Thymus (tissue), 11 donors: ENCODE results near the gene ASB18. TPM values are rescaled to one million over a fixed set of nuclear protein-coding genes. Genes with fewer than 3 reads are reported as not detected.

Experiments used
- DNase-seq, 9 donors: peaks; one replicate each; pipeline ENCODE4 v3.0.0-alpha.2; 2013; ENCODE audit warnings: low spot score in 9 of 9, low read depth in 6 of 9, missing footprints in 1 of 9
- H3K27ac ChIP-seq, 2 donors: one replicate each; pipeline ENCODE4 v1.5.1; 2013; ENCODE audit warnings: control low read depth in 1 of 2, low read depth in 1 of 2, low read length in 1 of 2, mild to moderate bottlenecking in 1 of 2, moderate library complexity in 1 of 2
- H3K27me3 ChIP-seq, 2 donors: one replicate each; pipeline ENCODE4 v1.5.1; 2013; ENCODE audit warnings: low read length in 1 of 2; ENCODE audit not compliant: control insufficient read depth in 2 of 2, insufficient read depth in 1 of 2
- H3K36me3 ChIP-seq, 2 donors: one replicate each; pipeline ENCODE4 v1.5.1; 2013; ENCODE audit warnings: low read length in 1 of 2, mild to moderate bottlenecking in 1 of 2, moderate library complexity in 1 of 2; ENCODE audit not compliant: control insufficient read depth in 2 of 2, insufficient read depth in 2 of 2
- H3K4me1 ChIP-seq, 2 donors: one replicate each; pipeline ENCODE4 v1.5.1; 2013; ENCODE audit warnings: low read length in 2 of 2; ENCODE audit not compliant: control insufficient read depth in 2 of 2, insufficient read depth in 2 of 2
- H3K4me3 ChIP-seq, 2 donors: one replicate each; pipeline ENCODE4 v1.5.1; 2013; ENCODE audit warnings: low read length in 2 of 2, control low read depth in 1 of 2, mild to moderate bottlenecking in 1 of 2
- H3K9me3 ChIP-seq, 2 donors: one replicate each; pipeline ENCODE4 v1.5.1; 2013; ENCODE audit warnings: low read length in 1 of 2, mild to moderate bottlenecking in 1 of 2; ENCODE audit not compliant: control insufficient read depth in 2 of 2, insufficient read depth in 1 of 2
- WGBS: extraction: QIAGEN DNeasy Blood & Tissue Kit; methylation state at CpG from one replicate; pipeline ENCODE4 v1.1.7; 2013; 5-methylcytosine and 5-hydroxymethylcytosine counted together
- polyA plus RNA-seq: library from polyadenylated mRNA; stranded (reverse); fragments of 200-250 nt; gene quantifications from one replicate; pipeline ENCODE4 v1.2.3, GENCODE V29; 2013
- total RNA-seq: library from RNA; stranded (reverse); fragments of 120-200 nt; gene quantifications from one replicate; pipeline ENCODE4 v1.2.4, GENCODE V29; 2013
- donor health status: healthy.

The ASB18 gene
- total and polyA plus RNA-seq, 2 donors = under 0.01 TPM; not detected in 1

DNA sequence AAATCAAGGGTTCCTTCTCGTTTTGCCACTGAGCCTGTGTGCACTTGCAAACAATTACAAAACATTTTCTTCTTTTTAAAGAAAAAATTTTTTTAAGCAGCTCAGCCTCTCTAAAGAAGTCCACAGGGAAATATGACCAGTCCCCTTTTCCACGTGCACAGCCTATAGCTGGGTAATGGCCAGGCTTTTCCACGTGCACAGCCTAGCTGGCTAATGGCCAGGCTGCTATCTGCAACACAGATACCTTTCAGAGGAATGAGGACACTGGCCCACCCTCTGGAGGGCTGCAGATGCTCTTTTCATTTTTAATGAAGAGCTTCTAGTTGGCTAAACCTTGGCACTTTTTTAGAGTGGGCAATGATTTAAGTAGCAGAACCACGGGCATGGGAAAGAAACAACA, 46.3 kb downstream of the ASB18 start:
- H3K27me3 ChIP-seq = peaks cover 5% of the 10 kb centered on the region in 2 donors
- no peak overlapping the region for H3K27ac ChIP-seq
- H3K4me3 ChIP-seq = no peak overlapping the region
- H3K9me3 ChIP-seq = no peaks in the 10 kb centered on the region
- DNase-seq = no peak
- WGBS = 74% methylated on average over 4 of the region's 4 CpGs
- H3K4me1 ChIP-seq = no peaks in the 10 kb centered on the region
- no peaks in the 10 kb centered on the region for H3K36me3 ChIP-seq

DNA sequence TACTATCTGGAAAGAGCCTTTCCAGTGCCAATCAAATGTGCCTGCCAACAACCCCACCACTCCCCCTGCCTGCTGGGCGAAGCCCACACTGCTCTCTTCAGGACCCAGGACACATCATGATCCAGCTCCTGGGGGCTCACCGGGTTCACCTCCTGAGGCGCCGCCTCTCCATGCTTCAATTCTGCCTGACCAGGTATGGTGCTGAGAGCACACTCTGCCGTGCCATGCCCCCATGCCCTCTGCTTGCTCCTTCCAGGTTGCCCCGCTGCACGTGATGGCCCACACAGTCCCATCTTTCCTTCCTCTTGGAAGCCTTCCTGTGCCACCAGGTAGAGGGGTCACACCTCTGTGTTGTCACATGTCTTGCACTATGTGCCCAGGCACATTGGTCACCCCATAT, 47.5 kb downstream of the ASB18 start:
- 96% methylated on average over 7 of the region's 7 CpGs for WGBS
- Histone ChIP-seq H3K27me3 (peaks cover 5% of the 10 kb centered on the region in 2 donors), H3K9me3 (no peaks in the 10 kb centered on the region), H3K36me3 (no peaks in the 10 kb centered on the region), H3K4me1 (no peaks in the 10 kb centered on the region), H3K27ac (no peak overlapping the region), H3K4me3 (no peak overlapping the region)
- DNase-seq = no peak

DNA sequence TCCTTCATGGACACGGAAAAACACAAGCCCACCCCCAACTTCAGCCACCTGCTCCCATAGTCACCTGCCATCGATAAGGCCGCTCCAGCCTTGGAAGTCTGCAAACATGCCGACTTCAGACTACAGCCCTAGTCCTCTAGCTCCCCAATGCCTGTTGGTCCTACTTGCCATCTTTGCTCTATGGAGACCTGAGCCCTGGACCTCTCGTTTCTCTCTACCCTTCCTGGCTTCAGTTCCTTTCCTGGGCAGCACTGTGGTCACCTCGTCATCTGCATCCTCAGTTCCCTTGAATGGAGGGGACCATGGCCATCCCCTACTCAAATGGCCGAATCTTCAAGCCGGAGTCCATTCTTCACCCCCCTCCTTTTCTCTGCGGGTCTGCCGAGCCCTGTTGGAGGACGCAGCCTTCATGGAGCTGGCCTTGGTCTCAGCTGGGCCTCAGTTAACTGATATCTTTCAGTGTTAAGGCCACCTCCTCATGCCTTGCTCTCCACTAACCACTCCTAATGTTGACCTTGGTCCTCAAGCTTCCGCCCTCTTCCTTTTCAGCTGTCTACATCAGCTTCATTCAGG, 48.4 kb downstream of the ASB18 start:
- 94% methylated on average over 12 of the region's 12 CpGs for WGBS
- H3K36me3 ChIP-seq = no peaks in the 10 kb centered on the region
- no peaks in the 10 kb centered on the region for H3K4me1 ChIP-seq
- no peak for DNase-seq
- no peak overlapping the region for H3K27ac ChIP-seq
- H3K9me3 ChIP-seq = no peaks in the 10 kb centered on the region
- peaks cover 5 to 9% of the 10 kb centered on the region in 2 donors for H3K27me3 ChIP-seq
- H3K4me3 ChIP-seq = no peak overlapping the region

GRCh38 chr2:236215196-236215595, 49.0 kb downstream of the ASB18 start:
- no peaks in the 10 kb centered on the region for H3K9me3 ChIP-seq
- WGBS = 81% methylated on average over 6 of the region's 6 CpGs
- no peak overlapping the region for H3K27ac ChIP-seq
- no peaks in the 10 kb centered on the region for H3K36me3 ChIP-seq
- no peak overlapping the region for H3K4me3 ChIP-seq
- no peak for DNase-seq
- no peaks in the 10 kb centered on the region for H3K4me1 ChIP-seq
- H3K27me3 ChIP-seq = peaks cover 5 to 9% of the 10 kb centered on the region in 2 donors

DNA sequence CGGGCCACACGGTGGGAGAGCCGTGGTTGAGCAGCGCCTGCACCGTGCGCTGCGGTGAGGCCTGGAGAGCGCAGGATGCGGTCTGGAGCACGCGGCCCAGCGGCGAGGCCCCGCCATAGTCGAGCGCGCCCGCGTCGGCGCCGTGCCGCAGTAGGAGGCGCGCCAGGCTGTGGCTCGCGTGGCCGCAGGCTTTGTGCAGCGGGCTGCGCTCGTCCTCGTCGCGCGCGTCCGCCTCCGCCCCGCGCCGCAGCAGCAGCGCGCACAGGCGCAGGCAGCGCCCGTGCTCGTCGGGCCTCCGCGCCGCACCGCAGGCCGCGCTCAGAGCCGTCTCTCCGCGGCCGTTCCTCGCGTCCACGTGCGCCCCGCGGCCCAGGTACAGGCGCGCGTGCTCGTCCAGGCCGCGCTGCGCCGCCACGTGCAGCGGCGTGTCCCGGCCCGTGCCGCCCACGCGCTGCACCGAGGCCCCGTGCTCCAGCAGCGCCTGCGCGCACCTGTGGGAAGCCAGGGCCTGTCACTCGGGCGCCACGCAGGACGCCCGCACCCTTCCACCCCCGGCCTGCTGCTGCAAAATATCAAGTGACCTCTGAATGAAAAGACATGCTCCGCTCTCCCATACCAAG, 49.7 kb downstream of the ASB18 start:
- 52% methylated on average over 92 of the region's 92 CpGs for WGBS
- no peaks in the 10 kb centered on the region for H3K9me3 ChIP-seq
- H3K36me3 ChIP-seq = no peaks in the 10 kb centered on the region
- H3K4me3 ChIP-seq = no peak overlapping the region
- no peaks in the 10 kb centered on the region for H3K4me1 ChIP-seq
- H3K27me3 ChIP-seq = peaks cover 5 to 9% of the 10 kb centered on the region in 2 donors
- no peak overlapping the region for H3K27ac ChIP-seq
- DNase-seq = no peak

DNA sequence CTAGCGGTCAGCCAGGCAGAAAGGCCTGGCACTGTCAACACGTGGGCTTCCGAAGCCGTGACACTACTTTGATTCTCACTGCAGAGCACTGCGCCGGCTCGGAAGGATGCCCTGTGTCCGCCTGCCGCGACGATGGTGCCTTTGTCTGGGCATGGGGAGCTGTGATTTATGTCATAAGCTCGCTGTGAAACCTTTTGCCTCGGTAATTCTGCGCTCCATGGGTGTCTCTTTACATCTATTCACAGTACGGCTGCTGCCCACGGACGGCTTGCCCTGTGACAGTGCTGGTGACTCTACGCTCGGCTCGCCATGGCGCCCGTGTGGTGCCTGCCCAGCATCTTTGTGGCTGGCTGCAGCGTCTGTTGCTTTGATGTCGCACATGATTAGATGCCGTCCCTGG, 52.9 kb downstream of the ASB18 start:
- WGBS = 93% methylated on average over 25 of the region's 25 CpGs
- no peak overlapping the region for H3K27ac ChIP-seq
- DNase-seq = no peak
- no peak overlapping the region for H3K4me3 ChIP-seq
- peaks cover 5 to 9% of the 10 kb centered on the region in 2 donors for H3K27me3 ChIP-seq
- H3K9me3 ChIP-seq = no peaks in the 10 kb centered on the region
- no peaks in the 10 kb centered on the region for H3K36me3 ChIP-seq
- no peaks in the 10 kb centered on the region for H3K4me1 ChIP-seq

- WGBS = 83% methylated on average over 8 of the region's 8 CpGs
- DNase-seq = no peak
- no peaks in the 10 kb centered on the region for H3K4me1 ChIP-seq
- H3K27ac ChIP-seq = no peak overlapping the region
- no peaks in the 10 kb centered on the region for H3K36me3 ChIP-seq
- peaks cover 5 to 9% of the 10 kb centered on the region in 2 donors for H3K27me3 ChIP-seq
- no peaks in the 10 kb centered on the region for H3K9me3 ChIP-seq
- no peak overlapping the region for H3K4me3 ChIP-seq
These were observed 53.7 kb downstream of the ASB18 start for GRCh38 chr2:236210536-236210935.

DNA sequence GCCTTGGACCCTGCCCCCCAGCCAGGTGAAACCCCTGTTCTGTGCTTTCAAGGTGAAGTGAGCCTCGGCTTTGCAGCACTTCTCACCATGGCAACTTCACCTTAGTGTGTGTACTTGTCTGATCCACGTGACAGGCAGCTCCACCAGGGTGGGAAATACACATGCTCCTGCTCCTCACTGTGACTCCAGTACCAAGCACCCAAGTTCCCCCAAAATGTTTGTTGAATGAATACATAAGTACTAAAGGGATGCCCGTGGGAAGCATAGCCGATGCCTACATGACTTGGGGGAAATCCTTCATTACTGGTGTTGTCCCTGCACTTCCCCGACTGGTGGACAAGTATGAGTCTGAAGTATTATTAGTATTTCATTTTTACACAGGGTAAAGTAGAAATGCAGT, 54.2 kb downstream of the ASB18 start:
- WGBS = 88% methylated on average over 5 of the region's 5 CpGs
- no peaks in the 10 kb centered on the region for H3K36me3 ChIP-seq
- H3K4me1 ChIP-seq = no peaks in the 10 kb centered on the region
- H3K27ac ChIP-seq = no peak overlapping the region
- H3K27me3 ChIP-seq = peaks cover 5 to 9% of the 10 kb centered on the region in 2 donors
- DNase-seq = no peak
- no peak overlapping the region for H3K4me3 ChIP-seq
- no peaks in the 10 kb centered on the region for H3K9me3 ChIP-seq

DNA sequence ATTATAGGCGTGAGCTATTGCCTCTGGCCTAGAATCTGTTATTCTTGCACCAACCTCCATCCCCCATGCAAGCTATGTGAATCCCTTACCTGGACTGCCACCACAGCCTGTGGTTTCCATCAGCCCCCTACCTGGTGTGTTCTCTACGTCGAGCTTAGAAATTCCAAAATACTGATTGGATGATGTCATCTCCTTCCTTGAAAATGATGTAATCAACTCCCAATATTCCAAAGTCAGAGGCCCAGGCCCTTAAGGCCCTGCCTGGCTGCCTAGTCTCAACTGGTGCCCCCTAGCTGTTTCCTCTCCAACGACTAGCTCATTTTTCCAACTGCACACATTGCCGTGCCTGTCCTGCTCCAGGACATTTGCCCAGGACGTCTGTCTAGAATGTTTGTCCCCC, 54.7 kb downstream of the ASB18 start:
- Histone ChIP-seq H3K27ac (no peak overlapping the region), H3K4me1 (no peaks in the 10 kb centered on the region), H3K9me3 (no peaks in the 10 kb centered on the region), H3K36me3 (no peaks in the 10 kb centered on the region), H3K4me3 (no peak overlapping the region), H3K27me3 (peaks cover 4 to 9% of the 10 kb centered on the region in 2 donors)
- 72% methylated on average over 6 of the region's 6 CpGs for WGBS
- no peak for DNase-seq
